HG03097 (cell line): ENCODE results near the gene HPS3.
A peak's percentile ranks its signal among the peaks of the same experiment; 100 is the strongest.
"Not testable (repeated sequence)": the region's sequence is repeated elsewhere in the genome, so short reads cannot be mapped to it uniquely, and the experiment has no call there.

Experiments used
- ATAC-seq: cut with Tn5 transposase; IDR thresholded peaks from one replicate; pipeline ENCODE4 v1.9.1; 2021; ENCODE audit not compliant: unreplicated experiment, low FRiP score

HPS3 gene

GRCh38 chr3:149129326-149130205 is at the start of gene HPS3:
Gene HPS3 (plus strand): TSS chr3:149129638. CDS start chr3:149129724, 86 bp downstream.
- peak; percentile 93 for ATAC-seq

- no peak for ATAC-seq
These were observed 49.3 kb upstream of the HPS3 start for GRCh38 chr3:149080011-149080698.

GRCh38 chr3:149080699-149081091 is 48.7 kb upstream of the HPS3 start:
- ATAC-seq, result no peak

GRCh38 chr3:149081772-149082171 is 47.7 kb upstream of the HPS3 start:
- ATAC-seq, result no peak

GRCh38 chr3:149085828-149086231 is 43.6 kb upstream of the HPS3 start:
- peak; percentile 11 for ATAC-seq

- peak; percentile 99 for ATAC-seq
These were observed 43.0 kb upstream of the HPS3 start, which contains the start of gene HLTF for GRCh38 chr3:149086232-149086988. Gene HLTF (minus strand): TSS chr3:149086533. CDS start chr3:149086336, 197 bp downstream.

- no peak for ATAC-seq
These were observed 42.2 kb upstream of the HPS3 start for GRCh38 chr3:149087208-149087607.

- ATAC-seq, result no peak
These were observed 40.0 kb upstream of the HPS3 start for GRCh38 chr3:149089395-149089794.

GRCh38 chr3:149090461-149090860 is 39.0 kb upstream of the HPS3 start:
- ATAC-seq, result no peak

GRCh38 chr3:149090907-149091306 is 38.5 kb upstream of the HPS3 start:
- no peak for ATAC-seq

- ATAC-seq, result no peak
These were observed 37.5 kb upstream of the HPS3 start for GRCh38 chr3:149091983-149092382.

- peak; percentile 75 for ATAC-seq
These were observed 34.0 kb upstream of the HPS3 start for GRCh38 chr3:149095487-149095886.

- ATAC-seq, result not testable (repeated sequence)
These were observed 31.5 kb upstream of the HPS3 start for GRCh38 chr3:149097987-149098386.

GRCh38 chr3:149101154-149101553 is 28.3 kb upstream of the HPS3 start:
- ATAC-seq, result no peak

- no peak for ATAC-seq
These were observed 27.8 kb upstream of the HPS3 start for GRCh38 chr3:149101641-149102040.

- ATAC-seq, result no peak
These were observed 25.0 kb upstream of the HPS3 start for GRCh38 chr3:149104484-149104883.

GRCh38 chr3:149114458-149114857 is 15.0 kb upstream of the HPS3 start:
- no peak for ATAC-seq

GRCh38 chr3:149115114-149115513 is 14.3 kb upstream of the HPS3 start:
- no peak for ATAC-seq

GRCh38 chr3:149118724-149119123 is 10.7 kb upstream of the HPS3 start:
- ATAC-seq, result no peak

GRCh38 chr3:149119466-149119865 is 10.0 kb upstream of the HPS3 start:
- no peak for ATAC-seq
